G401.6 (cell line): ENCODE data around the gene ZNF200.
A peak's percentile ranks its signal among the peaks of the same experiment; 100 is the strongest.
"Not testable (repeated sequence)": the region's sequence is repeated elsewhere in the genome, so short reads cannot be mapped to it uniquely, and the experiment has no call there.

Experiments used
- FAIRE-seq: peaks from 2 replicates; lab custom pipeline; 2012; peaks lifted over from hg19 to GRCh38; lab: Jason Lieb, UNC

The ZNF200 gene

GRCh38 chr16:3234857-3235561 is at the start of gene ZNF200:
Gene ZNF200 (minus strand): TSS chr16:3235158. CDS start chr16:3233755, 1,403 bp downstream.
- FAIRE-seq: peak; percentile 66

GRCh38 chr16:3283543-3284447 is 48.8 kb upstream of the ZNF200 start:
- no peak for FAIRE-seq

- FAIRE-seq: peak; percentile 97
These were observed 48.0 kb upstream of the ZNF200 start, which contains the start of gene ZNF263 for GRCh38 chr16:3282730-3283542. Gene ZNF263 (plus strand): TSS chr16:3283491. CDS start chr16:3283819, 328 bp downstream.

GRCh38 chr16:3282103-3282729 is 47.3 kb upstream of the ZNF200 start:
- FAIRE-seq: no peak

- no peak for FAIRE-seq
These were observed 46.4 kb upstream of the ZNF200 start for GRCh38 chr16:3281222-3281820.

- no peak for FAIRE-seq
These were observed 41.7 kb upstream of the ZNF200 start for GRCh38 chr16:3276679-3277078.

GRCh38 chr16:3274947-3275346 is 40.0 kb upstream of the ZNF200 start:
- no peak for FAIRE-seq

- no peak for FAIRE-seq
These were observed 39.5 kb upstream of the ZNF200 start for GRCh38 chr16:3274490-3274889.

GRCh38 chr16:3271281-3271680 is 36.3 kb upstream of the ZNF200 start:
- FAIRE-seq: not testable (repeated sequence)

- FAIRE-seq: not testable (repeated sequence)
These were observed 35.8 kb upstream of the ZNF200 start for GRCh38 chr16:3270718-3271117.

- FAIRE-seq: no peak
These were observed 33.3 kb upstream of the ZNF200 start for GRCh38 chr16:3268294-3268693.

GRCh38 chr16:3266873-3267537 is 32.0 kb upstream of the ZNF200 start:
- FAIRE-seq: no peak

- peak; percentile 92 for FAIRE-seq
These were observed 29.4 kb upstream of the ZNF200 start for GRCh38 chr16:3264137-3265036.

- no peak for FAIRE-seq
These were observed 27.6 kb upstream of the ZNF200 start for GRCh38 chr16:3262517-3262916.

- FAIRE-seq: no peak
These were observed 24.9 kb upstream of the ZNF200 start for GRCh38 chr16:3259836-3260235.

- no peak for FAIRE-seq
These were observed 22.0 kb upstream of the ZNF200 start for GRCh38 chr16:3256866-3257465.

GRCh38 chr16:3256146-3256865 is 21.3 kb upstream of the ZNF200 start, which contains the start of gene MEFV:
Gene MEFV (minus strand): TSS chr16:3256633. CDS start chr16:3256587, 46 bp downstream.
- FAIRE-seq: no peak

GRCh38 chr16:3254309-3254708 is 19.4 kb upstream of the ZNF200 start:
- no peak for FAIRE-seq

GRCh38 chr16:3252967-3253366 is 18.0 kb upstream of the ZNF200 start:
- no peak for FAIRE-seq
